EH (cell line): ENCODE data around the gene DIPK1A.
A peak's percentile ranks its signal among the peaks of the same experiment; 100 is the strongest.
"Not testable (repeated sequence)": the region's sequence is repeated elsewhere in the genome, so short reads cannot be mapped to it uniquely, and the experiment has no call there.

Experiments used
- DNase-seq: peaks from one replicate; pipeline ENCODE4 v3.0.0-alpha.2; 2015; ENCODE audit warnings: low read depth

DIPK1A gene

DNA sequence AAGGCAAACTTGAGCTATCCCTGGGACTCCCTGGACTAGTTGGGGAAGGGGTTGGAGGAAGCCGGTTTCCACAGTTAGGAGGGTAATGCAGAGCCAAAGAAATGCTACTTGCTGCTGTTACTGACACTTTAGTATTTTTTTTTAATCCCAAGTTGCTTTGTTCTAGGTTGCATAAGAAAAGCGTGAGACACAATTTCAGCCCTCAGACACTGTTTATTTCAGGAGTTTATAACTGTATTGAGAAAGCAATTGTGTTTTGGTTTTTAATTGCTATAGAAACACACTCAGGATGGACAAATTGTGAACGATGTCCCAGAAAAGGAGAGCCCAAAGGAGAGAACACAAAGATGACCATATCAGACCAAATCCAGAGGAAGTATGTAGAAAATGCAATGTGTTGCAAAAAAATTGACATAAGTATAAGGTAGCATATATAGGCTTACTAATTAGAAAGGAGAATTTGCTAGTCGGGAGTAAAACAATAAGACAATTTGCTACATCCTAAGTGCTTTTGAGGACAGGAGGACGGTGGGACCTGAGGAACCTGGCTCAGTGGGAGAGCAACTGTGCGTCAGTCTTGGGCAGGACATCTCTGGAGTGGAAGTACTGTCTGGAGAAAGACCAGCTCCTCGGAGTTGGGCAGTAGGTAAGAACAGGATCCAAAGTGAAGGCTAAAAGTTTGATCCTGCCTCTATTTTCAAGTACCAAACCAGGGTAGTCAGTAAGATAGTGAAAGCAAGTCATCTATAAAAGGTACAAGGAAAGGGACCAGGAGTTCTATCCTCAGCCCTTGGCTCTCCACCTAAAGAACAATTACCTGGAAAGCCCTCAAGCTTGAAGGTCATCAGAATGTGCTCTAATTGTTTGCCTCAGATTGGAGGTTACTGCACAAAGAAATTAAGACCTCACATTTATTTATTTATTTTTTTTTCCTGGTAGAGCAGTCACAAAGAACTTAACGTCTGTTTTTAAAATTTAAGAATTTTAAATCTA lies 39.9 kb downstream of the DIPK1A start:
- no peak for DNase-seq

- DNase-seq = peak; percentile 63
These were observed 44.4 kb downstream of the DIPK1A start for GRCh38 chr1:92916899-92917298.

- no peak for DNase-seq
These were observed 45.7 kb downstream of the DIPK1A start for GRCh38 chr1:92915547-92915946.

DNA sequence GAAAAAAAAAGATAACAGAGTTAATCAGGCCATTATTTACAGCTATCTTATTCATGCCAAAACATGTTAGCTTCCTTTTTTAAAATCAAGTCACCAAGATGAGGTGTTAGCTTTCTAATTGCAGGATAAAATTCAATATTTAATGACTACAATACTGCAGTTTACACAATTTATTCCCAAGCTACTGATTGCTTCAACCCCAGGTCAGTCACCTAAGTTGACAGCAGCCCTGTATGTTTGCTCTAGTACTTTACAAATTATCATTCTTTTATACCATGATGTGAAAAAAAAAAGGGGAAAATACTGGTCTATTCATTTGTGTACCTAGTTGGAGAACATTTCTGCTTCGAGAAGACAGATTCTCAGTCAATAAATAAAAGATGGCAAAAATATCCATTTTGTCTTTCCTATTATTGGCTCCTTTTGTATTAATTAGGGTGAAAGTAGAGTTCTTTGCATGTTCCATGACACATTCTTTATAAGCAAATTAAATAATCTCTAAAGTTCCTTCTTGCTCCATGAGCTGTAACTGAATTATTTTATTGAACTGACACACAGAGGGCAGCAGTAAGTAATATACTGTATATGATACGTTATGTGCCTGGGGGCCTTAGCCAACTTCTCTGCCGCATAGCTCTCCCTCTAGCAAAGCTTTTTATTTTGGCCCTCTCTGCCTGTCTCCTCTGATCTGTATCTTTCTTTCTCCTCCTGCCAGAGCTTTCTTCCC lies 48.0 kb downstream of the DIPK1A start:
- DNase-seq = no peak

DNA sequence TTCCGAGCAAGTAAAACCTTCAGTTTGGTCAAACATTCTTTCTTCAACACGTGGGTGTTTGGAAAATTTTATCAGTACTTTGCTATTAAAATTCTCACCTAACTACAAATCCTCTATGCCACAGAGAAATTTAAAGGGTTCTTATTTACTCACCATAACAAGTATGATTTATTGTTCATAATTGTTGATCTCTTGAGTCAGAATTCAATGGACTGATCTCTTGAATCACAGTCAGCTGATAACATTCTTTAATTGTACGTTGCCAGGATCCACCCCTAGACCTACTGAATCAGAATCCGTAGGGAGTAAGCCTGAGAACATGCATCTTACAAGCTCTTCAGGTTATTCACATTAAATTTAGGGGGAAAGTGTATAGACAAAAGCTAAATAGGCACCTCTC lies 51.2 kb downstream of the DIPK1A start:
- DNase-seq = no peak

DNA sequence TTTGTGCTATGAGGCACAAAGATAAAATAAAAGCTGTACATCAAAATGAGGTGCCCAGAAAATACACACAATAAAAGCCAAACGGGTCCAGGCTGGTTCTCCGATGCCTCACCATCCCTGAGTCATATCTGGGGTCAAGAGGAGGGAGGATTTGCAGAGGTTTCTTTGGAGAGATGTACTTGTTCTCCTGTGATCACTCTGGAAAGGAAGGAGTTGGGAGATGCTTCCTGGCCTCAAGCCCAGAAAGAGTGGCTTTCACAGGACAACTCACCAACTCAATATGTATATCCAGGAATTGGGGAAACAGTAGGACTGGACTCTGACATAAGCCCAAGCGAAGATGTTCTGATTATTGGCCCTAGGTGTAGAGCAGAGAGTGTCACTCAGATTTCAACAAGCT lies 51.9 kb downstream of the DIPK1A start:
- peak; percentile 98 for DNase-seq

DNA sequence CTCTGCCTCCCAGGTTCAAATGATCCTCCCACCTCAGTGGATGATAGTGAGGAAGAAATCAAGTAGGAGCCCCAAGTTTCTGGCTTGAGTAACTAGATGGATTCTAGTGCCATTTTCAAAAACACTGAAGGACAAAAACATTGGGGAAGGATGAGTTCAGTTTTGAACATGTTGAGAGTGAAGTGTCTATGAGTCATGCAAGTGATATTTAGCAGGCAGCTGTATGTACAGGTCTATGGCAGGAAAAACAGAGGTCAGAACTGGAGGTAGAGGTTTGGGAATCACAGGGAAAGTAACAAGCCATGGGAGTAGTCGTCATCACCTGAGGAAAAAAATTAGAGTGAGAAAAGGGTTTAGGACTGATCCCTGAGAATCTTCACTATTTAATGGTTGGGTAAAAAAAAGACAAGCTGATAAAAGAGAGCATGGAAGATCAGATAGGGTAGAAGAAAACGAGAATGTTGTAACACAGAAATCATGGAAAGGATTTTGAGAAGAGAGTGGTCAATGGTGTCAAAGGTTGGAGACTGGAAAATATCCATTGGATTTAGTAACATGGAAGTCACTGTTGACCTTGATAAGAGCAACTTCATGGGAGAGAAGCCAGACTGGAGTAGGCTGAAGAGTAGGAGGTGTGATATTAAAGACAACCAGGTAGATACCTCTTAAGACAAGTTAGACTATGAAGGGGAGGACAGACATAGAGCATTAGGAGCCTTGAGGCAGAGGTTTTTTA lies 53.1 kb downstream of the DIPK1A start:
- peak; percentile 54 for DNase-seq

- DNase-seq = no peak
These were observed 57.5 kb downstream of the DIPK1A start for GRCh38 chr1:92903765-92904164.

- DNase-seq = no peak
These were observed 58.9 kb downstream of the DIPK1A start for GRCh38 chr1:92902406-92902744.

GRCh38 chr1:92901699-92902405 lies 59.4 kb downstream of the DIPK1A start:
- peak; percentile 20 for DNase-seq

DNA sequence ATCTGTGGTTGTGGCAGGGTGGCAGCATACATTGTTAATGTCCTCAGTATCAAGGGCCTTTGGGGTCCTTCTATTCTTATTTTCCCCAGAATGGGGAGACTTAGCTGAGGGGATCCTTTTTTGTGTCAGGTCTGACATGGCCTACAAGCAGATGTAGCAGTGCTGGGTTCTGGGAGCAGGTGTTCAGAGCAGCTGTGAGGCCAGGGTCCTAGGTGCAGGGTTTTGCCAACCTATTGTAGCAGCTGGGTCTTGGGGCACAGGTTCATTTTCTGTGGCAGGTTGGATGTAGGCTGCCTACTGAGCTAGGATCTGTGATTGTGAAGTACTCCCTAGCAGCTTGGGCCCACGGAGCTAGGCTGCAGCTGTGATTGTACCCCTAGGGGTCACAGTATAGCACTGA lies 60.1 kb downstream of the DIPK1A start:
- no peak for DNase-seq

DNA sequence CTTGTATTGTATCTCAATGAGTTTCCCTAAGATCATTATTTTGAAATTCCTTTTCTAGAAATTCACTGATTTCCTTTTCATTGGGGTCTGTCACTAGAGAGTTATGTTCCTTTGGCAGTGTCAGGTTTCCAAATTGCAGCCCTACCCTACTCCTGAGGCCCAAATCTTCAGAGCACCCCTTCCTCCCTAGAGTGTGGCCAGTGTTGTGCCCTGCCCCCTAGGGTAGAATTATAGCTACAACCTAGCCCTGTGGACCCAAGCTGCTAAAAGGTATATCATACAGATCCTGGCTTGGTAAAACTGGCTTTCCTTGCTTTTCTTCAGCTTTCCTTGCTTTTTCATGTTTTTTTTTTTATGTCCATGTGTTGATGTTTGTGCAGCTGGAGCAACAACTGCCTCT lies 60.7 kb downstream of the DIPK1A start:
- DNase-seq = no peak

- DNase-seq = no peak
These were observed 61.5 kb downstream of the DIPK1A start for GRCh38 chr1:92899780-92900179.

- DNase-seq = not testable (repeated sequence)
These were observed 63.2 kb downstream of the DIPK1A start for GRCh38 chr1:92898053-92898452.

DNA sequence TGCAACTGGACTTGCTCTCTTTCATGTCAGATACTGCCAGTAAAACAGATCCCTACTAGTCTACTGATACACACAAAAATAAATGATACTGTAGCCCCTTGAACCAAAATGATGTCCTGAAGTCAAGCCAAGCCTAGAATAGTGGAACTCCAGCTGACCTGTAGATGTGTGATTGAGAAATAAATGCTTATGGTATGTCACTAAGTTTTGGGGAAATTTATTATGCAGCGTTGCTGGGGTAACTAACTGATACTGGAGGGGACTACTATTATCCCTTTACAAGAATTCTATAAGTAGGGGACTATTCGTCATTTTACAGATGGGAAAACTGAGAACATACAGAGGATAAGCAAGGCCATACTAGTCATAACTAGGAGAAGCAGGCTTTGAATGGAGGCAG lies 73.8 kb downstream of the DIPK1A start:
- DNase-seq = no peak

DNA sequence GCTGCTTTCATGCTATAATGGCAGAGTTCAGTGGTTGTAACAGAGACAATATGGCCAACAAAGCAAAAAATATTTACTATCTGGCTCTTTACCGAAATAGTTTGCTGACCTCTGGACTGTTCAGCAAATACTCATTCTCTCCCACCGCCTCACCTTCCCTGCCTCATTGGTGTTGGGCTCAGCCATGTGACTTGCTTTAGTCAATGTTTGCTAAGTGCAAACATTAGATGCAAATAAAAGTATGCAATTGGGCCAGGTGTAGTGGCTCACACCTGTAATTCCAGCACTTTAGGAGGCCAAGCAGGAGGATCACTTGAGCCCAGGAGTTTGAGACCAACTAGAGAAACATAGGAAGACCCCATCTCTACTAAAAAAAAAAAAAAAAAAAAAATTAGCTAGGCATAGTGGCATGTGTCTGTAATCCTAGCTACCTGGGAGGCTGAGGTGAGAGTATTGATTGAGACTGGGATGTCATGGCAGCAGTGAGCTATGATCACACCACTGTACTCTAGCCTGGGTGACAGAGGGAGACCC lies 74.3 kb downstream of the DIPK1A start:
- no peak for DNase-seq

DNA sequence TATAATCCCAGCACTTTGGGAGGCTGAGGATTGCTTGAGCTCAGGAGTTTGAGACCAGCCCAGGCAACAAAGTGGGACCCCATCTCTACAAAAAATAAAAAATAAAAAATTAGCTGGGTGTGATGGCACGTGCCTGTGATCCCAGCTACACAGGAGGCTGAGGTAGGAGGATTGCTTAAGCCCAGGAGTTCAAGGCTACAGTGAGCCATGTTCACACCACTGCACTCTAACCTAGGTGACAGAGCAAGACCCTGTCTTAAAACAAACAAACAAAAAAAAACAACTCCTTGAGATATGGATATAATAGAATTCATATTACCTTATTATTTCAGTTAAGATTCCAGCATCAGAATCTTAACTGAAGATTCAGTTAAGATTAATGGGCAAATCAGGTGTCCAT lies 77.1 kb downstream of the DIPK1A start:
- DNase-seq = no peak

GRCh38 chr1:92883297-92883696 lies 78.0 kb downstream of the DIPK1A start:
- peak; percentile 44 for DNase-seq

GRCh38 chr1:92882819-92883218 lies 78.4 kb downstream of the DIPK1A start:
- peak; percentile 67 for DNase-seq

- DNase-seq = no peak
These were observed 79.9 kb downstream of the DIPK1A start for GRCh38 chr1:92881391-92881790.

DNA sequence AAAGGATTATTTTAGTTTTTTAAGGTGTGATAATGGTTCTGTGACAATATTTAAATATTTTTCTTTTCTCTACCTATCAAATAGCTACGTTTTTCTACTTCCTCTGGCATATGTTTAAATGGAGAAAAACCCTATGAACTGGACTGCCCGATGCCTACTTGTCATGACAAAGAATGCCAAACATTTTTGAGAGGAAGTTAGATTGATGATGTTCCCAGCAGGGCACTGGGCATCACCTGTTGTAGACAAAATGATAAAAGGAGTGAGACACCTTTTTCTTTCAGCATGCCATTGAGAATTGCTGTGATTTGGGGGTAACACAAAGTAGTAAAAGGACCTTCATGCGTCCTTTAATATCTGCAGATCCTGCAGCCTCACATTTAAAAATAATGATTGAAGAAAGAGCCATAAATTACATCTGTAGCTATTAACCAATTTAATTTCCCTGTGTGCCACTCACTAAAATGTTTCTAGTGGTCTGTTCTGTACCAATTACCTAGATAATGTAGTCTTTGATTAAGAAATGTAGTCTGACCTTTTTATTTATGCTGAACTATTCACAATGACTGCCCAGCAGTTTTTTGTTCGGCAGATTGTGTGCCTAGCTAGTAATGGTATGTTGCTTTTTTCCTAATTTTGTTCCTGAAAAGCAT lies 81.8 kb downstream of the DIPK1A start:
- no peak for DNase-seq
